B cell (primary cell): Measurements from ENCODE around the gene IFNLR1. TPM values are rescaled to one million over a fixed set of nuclear protein-coding genes. Genes with fewer than 3 reads are reported as not detected.

ENCODE experiments used
- ATAC-seq: fragments of 200-7000 bp; cut with Tn5 transposase; one replicate; pipeline ENCODE4 v1.10.0; 2021; ENCODE audit warnings: low read depth, mild to moderate bottlenecking, moderate number of reproducible peaks, moderate library complexity
- CTCF ChIA-PET: fragments of 350-600 bp; sonication (Branson Sonifier 250); formaldehyde crosslinking; loops from one replicate; lab custom pipeline; 2021; ENCODE audit warnings: antibody characterized with exemption, inconsistent platforms; lab: Charles Lee
- POLR2A ChIA-PET: fragments of 350-600 bp; sonication (Branson Sonifier 250); formaldehyde crosslinking; loops from one replicate; lab custom pipeline; 2021; ENCODE audit warnings: antibody characterized with exemption; lab: Charles Lee
- DNase-seq: peaks from one replicate; pipeline ENCODE4 v3.0.0; 2013
- H2AFZ ChIP-seq: 2 replicates; pipeline ENCODE4 v1.6.1; 2012; ENCODE audit warnings: mild to moderate bottlenecking, low read depth, low read length; ENCODE audit not compliant: insufficient read depth, poor library complexity, severe bottlenecking
- H3K27ac ChIP-seq, 2 donors: 1 replicate in 1 of 2; 2 replicates in 1 of 2; pipeline ENCODE4 v1.5.1; 2012 to 2013; ENCODE audit warnings: low read length in 2 of 2, mild to moderate bottlenecking in 2 of 2, moderate library complexity in 1 of 2
- H3K27me3 ChIP-seq, 4 experiments: fragments of 200-600 bp in 1 of 4; sonication (generic) in 1 of 4; replicated peaks in 1 of 4; 1 replicate in 2 of 4; 2 replicates in 2 of 4; pipeline versions ENCODE4 v1.6.1 to v1.7.0; 2013 to 2016; ENCODE audit warnings: low read length in 3 of 4, mild to moderate bottlenecking in 2 of 4, mixed read lengths in 1 of 4, moderate library complexity in 1 of 4; ENCODE audit not compliant: insufficient read depth in 4 of 4, control insufficient read depth in 3 of 4; ENCODE audit errors: control extremely low read depth in 1 of 4
- H3K36me3 ChIP-seq, 2 experiments: replicated peaks in 1 of 2; 1 replicate in 1 of 2; 2 replicates in 1 of 2; pipeline versions ENCODE4 v1.6.1 to v1.7.1; 2013; ENCODE audit warnings: low read length in 1 of 2; ENCODE audit not compliant: insufficient read depth in 2 of 2, control insufficient read depth in 1 of 2; ENCODE audit errors: control extremely low read depth in 1 of 2, extremely low read depth in 1 of 2
- H3K4me1 ChIP-seq, 2 donors: fragments of 200-600 bp in 1 of 2; sonication (generic) in 1 of 2; 1 replicate in 1 of 2; 2 replicates in 1 of 2; pipeline versions ENCODE4 v1.5.1 to v1.6.1; 2013 to 2017; ENCODE audit warnings: low read length in 2 of 2; ENCODE audit not compliant: control insufficient read depth in 2 of 2, insufficient read depth in 2 of 2
- H3K4me2 ChIP-seq: replicated peaks from 2 replicates; pipeline ENCODE3; 2012; ENCODE audit warnings: mild to moderate bottlenecking, low read depth, low read length; ENCODE audit not compliant: poor library complexity, severe bottlenecking
- H3K4me3 ChIP-seq, 5 experiments: fragments of 200-600 bp in 1 of 5; sonication (generic) in 1 of 5; 1 replicate in 3 of 5; 2 replicates in 2 of 5; pipeline versions ENCODE4 v1.5.1 to v1.7.0; 2011 to 2016; ENCODE audit warnings: low read length in 4 of 5, mild to moderate bottlenecking in 4 of 5, low read depth in 2 of 5, control low read depth in 1 of 5, moderate library complexity in 1 of 5; ENCODE audit not compliant: insufficient read depth in 1 of 5; ENCODE audit errors: control extremely low read depth in 1 of 5, extremely low read depth in 1 of 5
- H3K79me2 ChIP-seq: fragments of 200-600 bp; sonication (generic); one replicate; pipeline ENCODE4 v1.6.0; 2016; ENCODE audit warnings: low read length; ENCODE audit not compliant: control insufficient read depth, insufficient read depth
- H3K9ac ChIP-seq: fragments of 200-600 bp; sonication (generic); 2 replicates; pipeline ENCODE4 v1.6.1; 2017; ENCODE audit warnings: mild to moderate bottlenecking, low read length, moderate library complexity
- H3K9me3 ChIP-seq, 3 donors: one replicate each; pipeline versions ENCODE4 v1.6.1 to v1.7.1; 2013; ENCODE audit warnings: low read length in 2 of 3; ENCODE audit not compliant: control insufficient read depth in 2 of 3, insufficient read depth in 1 of 3; ENCODE audit errors: control extremely low read depth in 1 of 3
- H4K20me1 ChIP-seq: 2 replicates; pipeline ENCODE4 v1.6.0; 2012; ENCODE audit warnings: mild to moderate bottlenecking, low read length; ENCODE audit not compliant: insufficient read depth, control insufficient read depth, poor library complexity, severe bottlenecking
- H3K27ac Mint-ChIP-seq: one replicate; pipeline ENCODE4 v1.8.0; 2021; ENCODE audit warnings: mixed read lengths
- H3K27me3 Mint-ChIP-seq: one replicate; pipeline ENCODE4 v1.8.0; 2021; ENCODE audit warnings: mixed read lengths
- H3K4me1 Mint-ChIP-seq: one replicate; pipeline ENCODE4 v1.8.0; 2021; ENCODE audit warnings: mixed read lengths
- H3K4me3 Mint-ChIP-seq: one replicate; pipeline ENCODE4 v1.8.0; 2021; ENCODE audit warnings: mixed read lengths
- H3K9me3 Mint-ChIP-seq: one replicate; pipeline ENCODE4 v1.8.0; 2022; ENCODE audit warnings: mixed read lengths; ENCODE audit not compliant: insufficient read depth
- CTCF ChIP-seq: fragments of 200-600 bp; IDR thresholded peaks from one replicate; pipeline ENCODE4 v1.8.0; 2022; ENCODE audit warnings: antibody characterized with exemption, mild to moderate bottlenecking
- EZH2 ChIP-seq: IDR thresholded peaks from 2 replicates; pipeline ENCODE4 v1.6.1; 2012; ENCODE audit warnings: borderline replicate concordance, low read depth, mild to moderate bottlenecking, moderate library complexity, low read length; ENCODE audit not compliant: insufficient read depth, poor library complexity, severe bottlenecking
- WGBS: methylation state at CpG from one replicate; pipeline ENCODE4 v1.1.5; 2013; ENCODE audit warnings: missing lambda C conversion rate; ENCODE audit not compliant: insufficient coverage; 5-methylcytosine and 5-hydroxymethylcytosine counted together
- intact Hi-C: fragments of 100-400 bp; cut with micrococcal nuclease; formaldehyde crosslinking; loops from one replicate; pipeline ENCODE4 v1.10.0; 2022
- polyA plus RNA-seq: library from polyadenylated mRNA; depleted of rRNA; stranded (reverse); fragments of >200 nt; gene quantifications from 2 replicates; pipeline ENCODE4 v1.2.3, GENCODE V29; 2012
- total RNA-seq, 2 donors: library from RNA; stranded (reverse); fragments of 120-200 nt in 1 of 2; gene quantifications; 1 replicate in 1 of 2; 2 replicates in 1 of 2; pipeline versions ENCODE4 v1.2.3 to v1.2.4, GENCODE V29; 2013 to 2022

IFNLR1 gene
- total and polyA plus RNA-seq, 2 donors (not counting 1 experiment from before 2014, with no cell fraction given), result 14.7 to 39.7 TPM

GRCh38 chr1:24126018-24126671, 60.9 kb downstream of the IFNLR1 start:
- Histone ChIP-seq H4K20me1 (no peaks in the 10 kb centered on the region), H3K79me2 (no peaks in the 10 kb centered on the region), H3K4me3 (no peak overlapping the region), H3K36me3 (no peaks in the 10 kb centered on the region), H3K27ac (no peak overlapping the region), H3K9me3 (peaks cover 1 to 8% (median 7%) of the 10 kb centered on the region in 3 donors), H3K9ac (no peak overlapping the region), H3K4me1 (no peaks in the 10 kb centered on the region), H3K4me2 (no peak overlapping the region), H2AFZ (no peak overlapping the region), H3K27me3 (no peaks in the 10 kb centered on the region)
- Mint-ChIP-seq H3K27me3 (peaks cover 9% of the 10 kb centered on the region), H3K4me1 (no peaks in the 10 kb centered on the region), H3K27ac (no peak overlapping the region), H3K9me3 (peaks cover 2% of the 10 kb centered on the region), H3K4me3 (no peak overlapping the region)
- CTCF ChIA-PET, result interaction anchor here (0.9 kb wide), 1 partner anchor 8 kb away, joined by 4 read pairs; no protein-coding TSS in a partner anchor
- intact Hi-C loops, result no loop called here
- no peak for ATAC-seq
- WGBS, result 54% methylated on average over 4 of the region's 6 CpGs
- POLR2A ChIA-PET, result no interaction called here
- TF ChIP-seq CTCF (no peak), EZH2 (no peak)
- no peak for DNase-seq

GRCh38 chr1:24125456-24125855, 61.6 kb downstream of the IFNLR1 start:
- ATAC-seq, result no peak
- peaks cover 1 to 6% (median 4%) of the 10 kb centered on the region in 3 donors for H3K9me3 ChIP-seq
- H2AFZ ChIP-seq, result no peak overlapping the region
- H3K27me3 ChIP-seq, result no peaks in the 10 kb centered on the region
- H3K27ac Mint-ChIP-seq, result no peak overlapping the region
- no peaks in the 10 kb centered on the region for H3K36me3 ChIP-seq
- H4K20me1 ChIP-seq, result no peaks in the 10 kb centered on the region
- no peak overlapping the region for H3K4me3 ChIP-seq
- peaks cover 10% of the 10 kb centered on the region for H3K27me3 Mint-ChIP-seq
- H3K79me2 ChIP-seq, result no peaks in the 10 kb centered on the region
- no peak for DNase-seq
- H3K4me3 Mint-ChIP-seq, result no peak overlapping the region
- H3K4me1 ChIP-seq, result no peaks in the 10 kb centered on the region
- TF ChIP-seq CTCF, result no peak
- TF ChIP-seq EZH2, result no peak
- H3K4me2 ChIP-seq, result no peak overlapping the region
- H3K27ac ChIP-seq, result no peak overlapping the region
- intact Hi-C loops, result no loop called here
- H3K4me1 Mint-ChIP-seq, result no peaks in the 10 kb centered on the region
- 89% methylated on average over 2 of the region's 4 CpGs for WGBS
- no peak overlapping the region for H3K9ac ChIP-seq
- no peaks in the 10 kb centered on the region for H3K9me3 Mint-ChIP-seq
- CTCF ChIA-PET, result interaction anchor here (0.9 kb wide), 1 partner anchor 8 kb away, joined by 4 read pairs; no protein-coding TSS in a partner anchor
- POLR2A ChIA-PET, result no interaction called here
